ENCODE measurements around the gene SPSB4.

Gene SPSB4

DNA sequence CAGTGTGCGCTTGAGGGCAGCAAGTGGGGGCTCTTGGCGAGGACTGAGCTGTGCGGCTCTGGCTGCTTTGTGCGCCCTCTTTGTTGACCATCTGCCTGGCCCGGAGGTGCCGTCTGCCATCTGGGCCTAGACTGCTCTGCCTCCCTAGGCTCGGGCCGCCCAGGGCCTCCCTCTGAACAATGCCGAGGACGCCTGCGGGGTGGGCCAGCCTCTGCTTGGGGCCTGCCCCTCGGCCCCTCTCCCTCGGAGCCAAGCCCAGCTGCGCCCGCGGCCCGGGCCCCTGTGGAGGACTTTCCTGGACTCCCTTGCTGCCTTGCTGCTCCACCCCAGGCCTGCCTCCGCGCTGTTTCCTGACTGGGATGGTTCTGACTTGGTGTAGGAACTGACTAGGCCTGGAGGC is 31.9 kb upstream of the SPSB4 start:
- ChIA-PET CTCF (no interaction called here), POLR2A (no interaction called here)
- H3K27ac ChIP-seq (ENCODE audit: extremely low read depth, low read depth, low read length) = no peak overlapping the region
- H3K4me3 ChIP-seq (ENCODE audit: low read depth, low read length) = no peak overlapping the region
- H3K36me3 ChIP-seq (ENCODE audit: control insufficient read depth in 2 of 2, insufficient read depth in 1 of 2, low read length in 2 of 2) = no peaks in the 10 kb centered on the region
- H3K9me3 ChIP-seq (ENCODE audit: control insufficient read depth, insufficient read depth, low read depth, low read length) = no peaks in the 10 kb centered on the region
- no peaks in the 10 kb centered on the region for H3K4me1 ChIP-seq (ENCODE audit: control insufficient read depth, insufficient read depth, low read length)
- TF ChIP-seq, protein P1, sequence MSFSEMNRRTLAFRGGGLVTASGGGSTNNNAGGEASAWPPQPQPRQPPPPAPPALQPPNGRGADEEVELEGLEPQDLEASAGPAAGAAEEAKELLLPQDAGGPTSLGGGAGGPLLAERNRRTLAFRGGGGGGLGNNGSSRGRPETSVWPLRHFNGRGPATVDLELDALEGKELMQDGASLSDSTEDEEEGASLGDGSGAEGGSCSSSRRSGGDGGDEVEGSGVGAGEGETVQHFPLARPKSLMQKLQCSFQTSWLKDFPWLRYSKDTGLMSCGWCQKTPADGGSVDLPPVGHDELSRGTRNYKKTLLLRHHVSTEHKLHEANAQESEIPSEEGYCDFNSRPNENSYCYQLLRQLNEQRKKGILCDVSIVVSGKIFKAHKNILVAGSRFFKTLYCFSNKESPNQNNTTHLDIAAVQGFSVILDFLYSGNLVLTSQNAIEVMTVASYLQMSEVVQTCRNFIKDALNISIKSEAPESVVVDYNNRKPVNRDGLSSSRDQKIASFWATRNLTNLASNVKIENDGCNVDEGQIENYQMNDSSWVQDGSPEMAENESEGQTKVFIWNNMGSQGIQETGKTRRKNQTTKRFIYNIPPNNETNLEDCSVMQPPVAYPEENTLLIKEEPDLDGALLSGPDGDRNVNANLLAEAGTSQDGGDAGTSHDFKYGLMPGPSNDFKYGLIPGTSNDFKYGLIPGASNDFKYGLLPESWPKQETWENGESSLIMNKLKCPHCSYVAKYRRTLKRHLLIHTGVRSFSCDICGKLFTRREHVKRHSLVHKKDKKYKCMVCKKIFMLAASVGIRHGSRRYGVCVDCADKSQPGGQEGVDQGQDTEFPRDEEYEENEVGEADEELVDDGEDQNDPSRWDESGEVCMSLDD (tag by site-specific recombination; IDR thresholded peaks at IDR 0.05) = no peak

GRCh38 chr3:141020143-141020830 is 30.9 kb upstream of the SPSB4 start:
- no peaks in the 10 kb centered on the region for H3K9me3 ChIP-seq (ENCODE audit: control insufficient read depth, insufficient read depth, low read depth, low read length)
- no peaks in the 10 kb centered on the region for H3K36me3 ChIP-seq (ENCODE audit: control insufficient read depth in 2 of 2, insufficient read depth in 1 of 2, low read length in 2 of 2)
- H3K27ac ChIP-seq (ENCODE audit: extremely low read depth, low read depth, low read length) = no peak overlapping the region
- no peaks in the 10 kb centered on the region for H3K4me1 ChIP-seq (ENCODE audit: control insufficient read depth, insufficient read depth, low read length)
- no peak overlapping the region for H3K4me3 ChIP-seq (ENCODE audit: low read depth, low read length)
- ChIA-PET POLR2A (no interaction called here), CTCF (interaction anchor here (0.9 kb wide), 1 partner anchor 9 kb away, joined by 4 read pairs; no protein-coding TSS in a partner anchor)
- TF ChIP-seq, protein P2, sequence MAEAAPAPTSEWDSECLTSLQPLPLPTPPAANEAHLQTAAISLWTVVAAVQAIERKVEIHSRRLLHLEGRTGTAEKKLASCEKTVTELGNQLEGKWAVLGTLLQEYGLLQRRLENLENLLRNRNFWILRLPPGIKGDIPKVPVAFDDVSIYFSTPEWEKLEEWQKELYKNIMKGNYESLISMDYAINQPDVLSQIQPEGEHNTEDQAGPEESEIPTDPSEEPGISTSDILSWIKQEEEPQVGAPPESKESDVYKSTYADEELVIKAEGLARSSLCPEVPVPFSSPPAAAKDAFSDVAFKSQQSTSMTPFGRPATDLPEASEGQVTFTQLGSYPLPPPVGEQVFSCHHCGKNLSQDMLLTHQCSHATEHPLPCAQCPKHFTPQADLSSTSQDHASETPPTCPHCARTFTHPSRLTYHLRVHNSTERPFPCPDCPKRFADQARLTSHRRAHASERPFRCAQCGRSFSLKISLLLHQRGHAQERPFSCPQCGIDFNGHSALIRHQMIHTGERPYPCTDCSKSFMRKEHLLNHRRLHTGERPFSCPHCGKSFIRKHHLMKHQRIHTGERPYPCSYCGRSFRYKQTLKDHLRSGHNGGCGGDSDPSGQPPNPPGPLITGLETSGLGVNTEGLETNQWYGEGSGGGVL (tag by site-specific recombination; IDR thresholded peaks at IDR 0.05) = no peak
- TF ChIP-seq ZNF596 (tag by site-specific recombination; IDR thresholded peaks at IDR 0.05) (no peak), ZNF416 (tag by site-specific recombination; IDR thresholded peaks at IDR 0.05) (no peak), ZNF843 (tag by site-specific recombination; IDR thresholded peaks at IDR 0.05) (no peak), ZBTB17 (tag by site-specific recombination; IDR thresholded peaks at IDR 0.05) (no peak), ZNF292 (tag by site-specific recombination; IDR thresholded peaks at IDR 0.05; ENCODE audit: borderline replicate concordance, low read depth) (no peak), KLF1 (tag by site-specific recombination; IDR thresholded peaks at IDR 0.05) (no peak)
- TF ChIP-seq, protein P3, sequence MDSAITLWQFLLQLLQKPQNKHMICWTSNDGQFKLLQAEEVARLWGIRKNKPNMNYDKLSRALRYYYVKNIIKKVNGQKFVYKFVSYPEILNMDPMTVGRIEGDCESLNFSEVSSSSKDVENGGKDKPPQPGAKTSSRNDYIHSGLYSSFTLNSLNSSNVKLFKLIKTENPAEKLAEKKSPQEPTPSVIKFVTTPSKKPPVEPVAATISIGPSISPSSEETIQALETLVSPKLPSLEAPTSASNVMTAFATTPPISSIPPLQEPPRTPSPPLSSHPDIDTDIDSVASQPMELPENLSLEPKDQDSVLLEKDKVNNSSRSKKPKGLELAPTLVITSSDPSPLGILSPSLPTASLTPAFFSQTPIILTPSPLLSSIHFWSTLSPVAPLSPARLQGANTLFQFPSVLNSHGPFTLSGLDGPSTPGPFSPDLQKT (IDR thresholded peaks at IDR 0.05; ENCODE audit: borderline replicate concordance, low read depth, low read length) = no peak
- TF ChIP-seq, protein P4, sequence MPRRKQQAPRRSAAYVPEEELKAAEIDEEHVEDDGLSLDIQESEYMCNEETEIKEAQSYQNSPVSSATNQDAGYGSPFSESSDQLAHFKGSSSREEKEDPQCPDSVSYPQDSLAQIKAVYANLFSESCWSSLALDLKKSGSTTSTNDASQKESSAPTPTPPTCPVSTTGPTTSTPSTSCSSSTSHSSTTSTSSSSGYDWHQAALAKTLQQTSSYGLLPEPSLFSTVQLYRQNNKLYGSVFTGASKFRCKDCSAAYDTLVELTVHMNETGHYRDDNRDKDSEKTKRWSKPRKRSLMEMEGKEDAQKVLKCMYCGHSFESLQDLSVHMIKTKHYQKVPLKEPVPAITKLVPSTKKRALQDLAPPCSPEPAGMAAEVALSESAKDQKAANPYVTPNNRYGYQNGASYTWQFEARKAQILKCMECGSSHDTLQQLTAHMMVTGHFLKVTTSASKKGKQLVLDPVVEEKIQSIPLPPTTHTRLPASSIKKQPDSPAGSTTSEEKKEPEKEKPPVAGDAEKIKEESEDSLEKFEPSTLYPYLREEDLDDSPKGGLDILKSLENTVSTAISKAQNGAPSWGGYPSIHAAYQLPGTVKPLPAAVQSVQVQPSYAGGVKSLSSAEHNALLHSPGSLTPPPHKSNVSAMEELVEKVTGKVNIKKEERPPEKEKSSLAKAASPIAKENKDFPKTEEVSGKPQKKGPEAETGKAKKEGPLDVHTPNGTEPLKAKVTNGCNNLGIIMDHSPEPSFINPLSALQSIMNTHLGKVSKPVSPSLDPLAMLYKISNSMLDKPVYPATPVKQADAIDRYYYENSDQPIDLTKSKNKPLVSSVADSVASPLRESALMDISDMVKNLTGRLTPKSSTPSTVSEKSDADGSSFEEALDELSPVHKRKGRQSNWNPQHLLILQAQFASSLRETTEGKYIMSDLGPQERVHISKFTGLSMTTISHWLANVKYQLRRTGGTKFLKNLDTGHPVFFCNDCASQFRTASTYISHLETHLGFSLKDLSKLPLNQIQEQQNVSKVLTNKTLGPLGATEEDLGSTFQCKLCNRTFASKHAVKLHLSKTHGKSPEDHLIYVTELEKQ (tag by site-specific recombination; IDR thresholded peaks at IDR 0.05; ENCODE audit: borderline replicate concordance) = no peak

GRCh38 chr3:141021261-141021660 is 29.9 kb upstream of the SPSB4 start:
- CTCF ChIA-PET = interaction anchor here (1.2 kb wide), 1 partner anchor 21 kb away, joined by 4 read pairs; no protein-coding TSS in a partner anchor
- TF ChIP-seq ZNF791 (tag by site-specific recombination; IDR thresholded peaks at IDR 0.05) = no peak
- no peak for TF ChIP-seq ZNF426 (tag by site-specific recombination; IDR thresholded peaks at IDR 0.05)
- TF ChIP-seq, protein P5, sequence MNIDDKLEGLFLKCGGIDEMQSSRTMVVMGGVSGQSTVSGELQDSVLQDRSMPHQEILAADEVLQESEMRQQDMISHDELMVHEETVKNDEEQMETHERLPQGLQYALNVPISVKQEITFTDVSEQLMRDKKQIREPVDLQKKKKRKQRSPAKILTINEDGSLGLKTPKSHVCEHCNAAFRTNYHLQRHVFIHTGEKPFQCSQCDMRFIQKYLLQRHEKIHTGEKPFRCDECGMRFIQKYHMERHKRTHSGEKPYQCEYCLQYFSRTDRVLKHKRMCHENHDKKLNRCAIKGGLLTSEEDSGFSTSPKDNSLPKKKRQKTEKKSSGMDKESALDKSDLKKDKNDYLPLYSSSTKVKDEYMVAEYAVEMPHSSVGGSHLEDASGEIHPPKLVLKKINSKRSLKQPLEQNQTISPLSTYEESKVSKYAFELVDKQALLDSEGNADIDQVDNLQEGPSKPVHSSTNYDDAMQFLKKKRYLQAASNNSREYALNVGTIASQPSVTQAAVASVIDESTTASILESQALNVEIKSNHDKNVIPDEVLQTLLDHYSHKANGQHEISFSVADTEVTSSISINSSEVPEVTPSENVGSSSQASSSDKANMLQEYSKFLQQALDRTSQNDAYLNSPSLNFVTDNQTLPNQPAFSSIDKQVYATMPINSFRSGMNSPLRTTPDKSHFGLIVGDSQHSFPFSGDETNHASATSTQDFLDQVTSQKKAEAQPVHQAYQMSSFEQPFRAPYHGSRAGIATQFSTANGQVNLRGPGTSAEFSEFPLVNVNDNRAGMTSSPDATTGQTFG (tag by site-specific recombination; IDR thresholded peaks at IDR 0.05; ENCODE audit: borderline replicate concordance) = no peak
- TF ChIP-seq ZNF10 (tag by site-specific recombination; IDR thresholded peaks at IDR 0.05) = no peak
- TF ChIP-seq ZSCAN30 (tag by site-specific recombination; IDR thresholded peaks at IDR 0.05) = no peak
- no peak for TF ChIP-seq ZNF146 (tag by site-specific recombination; IDR thresholded peaks at IDR 0.05)

More at GRCh38 chr3:141021261-141021660, 29.9 kb upstream of the SPSB4 start:
- H3K36me3 ChIP-seq (ENCODE audit: control insufficient read depth in 2 of 2, insufficient read depth in 1 of 2, low read length in 2 of 2) = no peaks in the 10 kb centered on the region
- H3K9me3 ChIP-seq (ENCODE audit: control insufficient read depth, insufficient read depth, low read depth, low read length) = no peaks in the 10 kb centered on the region
- POLR2A ChIA-PET = no interaction called here
- H3K4me1 ChIP-seq (ENCODE audit: control insufficient read depth, insufficient read depth, low read length) = no peaks in the 10 kb centered on the region
- H3K27ac ChIP-seq (ENCODE audit: extremely low read depth, low read depth, low read length) = no peak overlapping the region
- no peak overlapping the region for H3K4me3 ChIP-seq (ENCODE audit: low read depth, low read length)
